Spleen (tissue), 7 donors: ENCODE results near the gene MUS81.

Experiments used
- POLR2AphosphoS5 ChIP-seq, 3 donors: sonication (generic); formaldehyde crosslinking; IDR thresholded peaks; one replicate each; pipeline ENCODE4 v1.5.1; 2017; ENCODE audit warnings: antibody characterized with exemption in 3 of 3
- TF ChIP-seq, protein P1 (sequence below), 11 experiments: fragments of 200-600 bp in 7 of 11; fragments of 450-650 bp in 4 of 11; sonication (generic) in 4 of 11; IDR thresholded peaks in 8 of 11; conservative IDR thresholded peaks in 3 of 11; 1 replicate in 7 of 11; 2 replicates in 4 of 11; pipeline versions ENCODE4 v1.4.0 to v1.8.0; 2016 to 2021; ENCODE audit warnings: antibody characterized with exemption in 11 of 11, inconsistent platforms in 4 of 11, mild to moderate bottlenecking in 1 of 11
- donor health status: DM: no; HTN: no; CAD: no; lungs with moderate emphysema.
- donor health status: DM: no; HTN: no; CAD: no.
- donor health status: DM: no; HTN: no; CAD: no.

DNA sequence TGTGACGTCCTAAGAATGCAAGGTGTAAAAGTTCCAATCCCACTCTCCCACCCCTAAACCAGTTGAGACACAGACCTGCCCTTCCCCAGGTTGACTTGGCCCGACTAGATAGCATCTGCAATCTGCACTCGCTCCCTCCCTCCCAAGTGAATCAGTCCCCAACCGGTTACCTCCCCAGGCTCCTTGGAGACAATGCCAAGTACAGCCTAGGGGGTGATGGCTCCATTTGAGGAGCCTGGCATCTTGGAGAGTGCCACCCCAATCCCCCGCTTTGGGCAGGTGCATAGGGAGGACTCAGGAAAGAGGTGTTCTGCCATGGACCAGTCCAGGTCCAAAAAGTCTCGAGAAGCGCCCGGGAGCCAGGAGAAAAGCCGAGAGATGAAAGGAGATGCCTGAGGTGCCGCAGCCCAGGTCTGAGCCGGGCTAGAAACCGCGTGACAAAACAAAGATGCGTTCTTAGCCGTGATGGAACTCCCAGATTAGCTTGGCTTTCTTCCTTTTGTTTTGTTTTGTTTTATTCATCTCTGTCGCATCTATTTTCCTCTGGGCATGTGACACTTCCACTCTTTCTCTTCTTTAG, 45.2 kb upstream of the MUS81 start:
- no peak for TF ChIP-seq POLR2AphosphoS5 (IDR thresholded peaks at IDR 0.05)
- TF ChIP-seq, protein P1, sequence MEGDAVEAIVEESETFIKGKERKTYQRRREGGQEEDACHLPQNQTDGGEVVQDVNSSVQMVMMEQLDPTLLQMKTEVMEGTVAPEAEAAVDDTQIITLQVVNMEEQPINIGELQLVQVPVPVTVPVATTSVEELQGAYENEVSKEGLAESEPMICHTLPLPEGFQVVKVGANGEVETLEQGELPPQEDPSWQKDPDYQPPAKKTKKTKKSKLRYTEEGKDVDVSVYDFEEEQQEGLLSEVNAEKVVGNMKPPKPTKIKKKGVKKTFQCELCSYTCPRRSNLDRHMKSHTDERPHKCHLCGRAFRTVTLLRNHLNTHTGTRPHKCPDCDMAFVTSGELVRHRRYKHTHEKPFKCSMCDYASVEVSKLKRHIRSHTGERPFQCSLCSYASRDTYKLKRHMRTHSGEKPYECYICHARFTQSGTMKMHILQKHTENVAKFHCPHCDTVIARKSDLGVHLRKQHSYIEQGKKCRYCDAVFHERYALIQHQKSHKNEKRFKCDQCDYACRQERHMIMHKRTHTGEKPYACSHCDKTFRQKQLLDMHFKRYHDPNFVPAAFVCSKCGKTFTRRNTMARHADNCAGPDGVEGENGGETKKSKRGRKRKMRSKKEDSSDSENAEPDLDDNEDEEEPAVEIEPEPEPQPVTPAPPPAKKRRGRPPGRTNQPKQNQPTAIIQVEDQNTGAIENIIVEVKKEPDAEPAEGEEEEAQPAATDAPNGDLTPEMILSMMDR (IDR thresholded peaks at IDR 0.05 in 8 of 11, conservative IDR thresholded peaks at IDR 0.05 in 3 of 11): no peak
